H1 (cell line): ENCODE measurements around the gene LRBA. TPM values are rescaled to one million over a fixed set of nuclear protein-coding genes. Genes with fewer than 3 reads are reported as not detected.

Experiments used
- CTCF ChIA-PET: fragments of 300-600 bp; sonication (Branson Sonifier 250); formaldehyde crosslinking; loops from one replicate; lab custom pipeline; 2021; ENCODE audit not compliant: partially characterized antibody; lab: Charles Lee
- POLR2A ChIA-PET: fragments of 300-600 bp; sonication (Branson Sonifier 250); formaldehyde crosslinking; loops from one replicate; lab custom pipeline; 2021; ENCODE audit warnings: inconsistent platforms; ENCODE audit not compliant: partially characterized antibody; lab: Charles Lee
- DNase-seq, 2 experiments: peaks; one replicate each; pipeline versions ENCODE4 v3.0.0 to v3.0.0-alpha.2; 2010 to 2022; ENCODE audit warnings: low spot score in 2 of 2, low read depth in 1 of 2, mixed read lengths in 1 of 2
- FAIRE-seq: peaks from 2 replicates; lab custom pipeline; 2011; peaks lifted over from hg19 to GRCh38; lab: Jason Lieb, UNC
- H2AFZ ChIP-seq: 2 replicates; pipeline ENCODE4 v1.8.1; 2012; ENCODE audit warnings: low read length, inconsistent platforms
- H2AK5ac ChIP-seq: 2 replicates; pipeline ENCODE4 v1.6.1; 2013; ENCODE audit warnings: low read depth, low read length
- H2BK120ac ChIP-seq: replicated peaks from 2 replicates; pipeline ENCODE3; 2013; ENCODE audit warnings: low read depth, low read length, inconsistent platforms
- H2BK12ac ChIP-seq: 2 replicates; pipeline ENCODE4 v1.6.1; 2013; ENCODE audit warnings: low read depth, low read length
- H2BK15ac ChIP-seq: 2 replicates; pipeline ENCODE4 v1.6.1; 2013; ENCODE audit warnings: low read length
- H2BK20ac ChIP-seq: 2 replicates; pipeline ENCODE4 v1.6.1; 2013; ENCODE audit warnings: low read length
- H2BK5ac ChIP-seq: 2 replicates; pipeline ENCODE4 v1.6.1; 2013; ENCODE audit warnings: low read depth, low read length
- H3K14ac ChIP-seq: 2 replicates; pipeline ENCODE4 v1.6.1; 2013; ENCODE audit warnings: inconsistent platforms; ENCODE audit not compliant: insufficient read length
- H3K18ac ChIP-seq: 2 replicates; pipeline ENCODE4 v1.6.1; 2013; ENCODE audit warnings: low read length; ENCODE audit errors: extremely low read depth
- H3K23ac ChIP-seq: 2 replicates; pipeline ENCODE4 v1.6.1; 2013; ENCODE audit warnings: inconsistent platforms; ENCODE audit not compliant: insufficient read length
- H3K23me2 ChIP-seq: 2 replicates; pipeline ENCODE4 v1.6.1; 2013; ENCODE audit warnings: low read depth, low read length
- H3K27ac ChIP-seq: 2 replicates; pipeline ENCODE4 v1.6.1; 2011; ENCODE audit warnings: low read depth, low read length, inconsistent platforms
- H3K27me3 ChIP-seq, 4 experiments: replicated peaks in 1 of 4; 1 replicate in 1 of 4; 2 replicates in 3 of 4; pipeline versions ENCODE4 v1.6.1 to v1.8.1; 2011 to 2013; ENCODE audit warnings: low read length in 3 of 4, mild to moderate bottlenecking in 3 of 4, inconsistent platforms in 2 of 4, mixed read lengths in 2 of 4, moderate library complexity in 1 of 4; ENCODE audit not compliant: control insufficient read depth in 3 of 4, insufficient read depth in 3 of 4; ENCODE audit errors: extremely low read depth in 1 of 4
- H3K36me3 ChIP-seq, 4 experiments: 2 replicates each; pipeline versions ENCODE4 v1.6.1 to v1.8.1; 2011 to 2013; ENCODE audit warnings: mild to moderate bottlenecking in 4 of 4, low read length in 3 of 4, moderate library complexity in 2 of 4, control low read depth in 1 of 4, inconsistent platforms in 1 of 4; ENCODE audit not compliant: insufficient read depth in 4 of 4, control insufficient read depth in 2 of 4
- H3K4ac ChIP-seq: replicated peaks from 2 replicates; pipeline ENCODE3; 2013; ENCODE audit warnings: low read length, low read depth, mixed read lengths, inconsistent platforms; ENCODE audit not compliant: insufficient read length
- H3K4me1 ChIP-seq, 4 experiments: replicated peaks in 1 of 4; 1 replicate in 1 of 4; 2 replicates in 3 of 4; pipeline versions ENCODE4 v1.6.1 to v1.8.1; 2011 to 2013; ENCODE audit warnings: low read length in 3 of 4, inconsistent platforms in 2 of 4, mixed read lengths in 1 of 4; ENCODE audit not compliant: insufficient read depth in 4 of 4, control insufficient read depth in 3 of 4
- H3K4me2 ChIP-seq, 2 experiments: 2 replicates each; pipeline versions ENCODE4 v1.6.1 to v1.8.1; 2011 to 2013; ENCODE audit warnings: low read depth in 2 of 2, low read length in 2 of 2, control low read depth in 1 of 2, inconsistent platforms in 1 of 2, mild to moderate bottlenecking in 1 of 2; ENCODE audit not compliant: insufficient read depth in 1 of 2
- H3K4me3 ChIP-seq, 4 experiments: fragments of 200-600, 300-600 bp in 1 of 4; sonication (generic), shearing (Covaris generic), sonication (Bioruptor Twin) in 1 of 4; 2 replicates each; pipeline versions ENCODE4 v1.5.1 to v1.8.1; 2011 to 2016; ENCODE audit warnings: low read length in 4 of 4, low read depth in 3 of 4, control low read depth in 2 of 4, inconsistent platforms in 2 of 4, mild to moderate bottlenecking in 2 of 4, mixed read lengths in 1 of 4, moderate library complexity in 1 of 4; ENCODE audit not compliant: insufficient read depth in 2 of 4; ENCODE audit errors: extremely low read depth in 1 of 4
- H3K56ac ChIP-seq: replicated peaks from 2 replicates; pipeline ENCODE3; 2013; ENCODE audit warnings: low read depth, mild to moderate bottlenecking, mixed read lengths, low read length, inconsistent platforms; ENCODE audit not compliant: insufficient read length
- H3K79me1 ChIP-seq: 2 replicates; pipeline ENCODE4 v1.6.1; 2013; ENCODE audit warnings: low read depth, low read length, control low read depth
- H3K79me2 ChIP-seq, 2 experiments: 2 replicates each; pipeline versions ENCODE4 v1.6.1 to v1.8.1; 2012 to 2013; ENCODE audit warnings: low read length in 2 of 2, mild to moderate bottlenecking in 2 of 2, inconsistent platforms in 1 of 2; ENCODE audit not compliant: insufficient read depth in 2 of 2, control insufficient read depth in 1 of 2
- H3K9ac ChIP-seq, 4 experiments: replicated peaks in 1 of 4; 1 replicate in 1 of 4; 2 replicates in 3 of 4; pipeline versions ENCODE4 v1.6.1 to v1.8.1; 2011 to 2013; ENCODE audit warnings: low read depth in 3 of 4, low read length in 3 of 4, control low read depth in 2 of 4, mild to moderate bottlenecking in 2 of 4, moderate library complexity in 2 of 4, inconsistent platforms in 1 of 4; ENCODE audit errors: extremely low read depth in 1 of 4
- H3K9me3 ChIP-seq, 2 experiments: 2 replicates each; pipeline versions ENCODE4 v1.6.1 to v1.8.1; 2012 to 2013; ENCODE audit warnings: mild to moderate bottlenecking in 2 of 2, moderate library complexity in 2 of 2, control low read depth in 1 of 2, inconsistent platforms in 1 of 2, low read depth in 1 of 2, low read length in 1 of 2, mixed read lengths in 1 of 2; ENCODE audit not compliant: insufficient read depth in 2 of 2
- H4K20me1 ChIP-seq, 2 experiments: replicated peaks in 1 of 2; 2 replicates each; pipeline versions ENCODE3 to v1.8.1; 2011 to 2013; ENCODE audit warnings: inconsistent platforms in 2 of 2, low read length in 2 of 2, mild to moderate bottlenecking in 1 of 2; ENCODE audit not compliant: insufficient read depth in 2 of 2, control insufficient read depth in 1 of 2
- H4K5ac ChIP-seq: 2 replicates; pipeline ENCODE4 v1.6.1; 2013; ENCODE audit warnings: low read length, low read depth, mixed read lengths, inconsistent platforms; ENCODE audit not compliant: insufficient read length
- H4K8ac ChIP-seq: 2 replicates; pipeline ENCODE4 v1.8.0; 2013; ENCODE audit warnings: mild to moderate bottlenecking, moderate library complexity, low read length, inconsistent platforms; ENCODE audit not compliant: insufficient read depth; ENCODE audit errors: extremely low read depth
- H4K91ac ChIP-seq: replicated peaks from 2 replicates; pipeline ENCODE3; 2013; ENCODE audit warnings: low read length, mixed read lengths, inconsistent platforms; ENCODE audit not compliant: insufficient read length
- HDAC2 ChIP-seq, 2 experiments: fragments of 300-600 bp in 1 of 2; sonication (generic) in 1 of 2; IDR thresholded peaks; 2 replicates each; pipeline ENCODE4 v1.6.1; 2011 to 2012; ENCODE audit warnings: low read depth in 2 of 2, low read length in 2 of 2, mild to moderate bottlenecking in 2 of 2, moderate library complexity in 2 of 2, borderline replicate concordance in 1 of 2, inconsistent platforms in 1 of 2
- SP2 ChIP-seq: IDR thresholded peaks from 2 replicates; pipeline ENCODE4 v1.6.1; 2012; ENCODE audit warnings: mild to moderate bottlenecking, low read length, inconsistent platforms
- TAF7 ChIP-seq: optimal IDR thresholded peaks from 2 replicates; pipeline ENCODE3; 2011; ENCODE audit warnings: low read depth, mild to moderate bottlenecking, inconsistent platforms, low read length, moderate library complexity, borderline replicate concordance
- WGBS, 2 experiments: shearing (Covaris generic) in 1 of 2; methylation state at CpG; one replicate each; pipeline versions ENCODE4 v1.1.6 to v1.1.7; 2013 to 2015; ENCODE audit warnings: low lambda C conversion rate in 2 of 2, mixed read lengths in 2 of 2, inconsistent platforms in 1 of 2, low coverage in 1 of 2, missing lambda C conversion rate in 1 of 2; ENCODE audit not compliant: insufficient replicate concordance in 2 of 2, insufficient coverage in 1 of 2, insufficient read length in 1 of 2; ENCODE audit errors: extremely low coverage in 1 of 2, missing lambda C conversion rate in 1 of 2; 5-methylcytosine and 5-hydroxymethylcytosine counted together
- polyA plus RNA-seq, 7 experiments: library from polyadenylated mRNA; depleted of rRNA in 3 of 7; stranded (reverse) in 5 of 7; unstranded in 2 of 7; fragments of >200 nt in 5 of 7; fragments of 200-250 nt in 2 of 7; gene quantifications; 1 replicate in 5 of 7; 2 replicates in 1 of 7; 4 replicates in 1 of 7; pipeline versions ENCODE4 v1.2.1 to v1.2.3, GENCODE V29; 2011 to 2013; ENCODE audit warnings: missing spikeins in 2 of 7, mixed read lengths in 2 of 7
- total RNA-seq: library from RNA; stranded (reverse); fragmentation: NEBNext Ultra II Directional; extraction: Animal tissue kit (Norgen Biotek cat#: 25700); gene quantifications from 2 replicates; pipeline ENCODE4 v1.2.1, GENCODE V29; 2021
- TF ChIP-seq, protein P1 (sequence below): IDR thresholded peaks from 2 replicates; pipeline ENCODE4 v1.6.1; 2012; ENCODE audit warnings: inconsistent platforms

LRBA gene
- total and polyA plus RNA-seq, 2 of the 8 experiments (the other 6 are each of a cell fraction or from before 2014, with no cell fraction given): 54.6 to 83.2 TPM

DNA sequence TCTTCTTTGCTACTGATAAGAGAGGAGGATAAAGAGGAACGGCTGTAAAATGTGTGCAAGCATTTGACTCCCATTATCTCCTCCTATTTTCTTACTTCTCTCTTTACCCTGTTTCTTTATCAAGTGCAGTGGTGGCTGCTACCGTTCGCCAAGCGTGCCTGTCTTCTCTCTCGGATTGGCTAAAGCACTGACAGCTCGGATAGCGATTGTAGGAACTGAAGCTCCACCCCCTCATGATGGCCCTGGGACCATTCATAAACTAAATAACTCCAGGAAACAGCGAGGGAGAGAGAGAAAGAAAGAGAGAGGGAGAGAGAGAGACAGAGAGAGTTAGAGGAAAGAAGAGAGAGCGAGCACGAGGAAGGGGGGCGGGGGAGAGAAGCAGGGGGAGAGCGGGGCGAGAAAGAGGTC is 433.4 kb downstream of the LRBA start:
- no peak overlapping the region for H2BK12ac ChIP-seq
- no peak overlapping the region for H3K27ac ChIP-seq
- no peak for TF ChIP-seq TAF7
- no peak for TF ChIP-seq HDAC2 (IDR thresholded peaks at IDR 0.05; ENCODE audit: borderline replicate concordance in 1 of 2, low read depth in 2 of 2, low read length in 2 of 2)
- TF ChIP-seq SP2: no peak
- TF ChIP-seq, protein P1, sequence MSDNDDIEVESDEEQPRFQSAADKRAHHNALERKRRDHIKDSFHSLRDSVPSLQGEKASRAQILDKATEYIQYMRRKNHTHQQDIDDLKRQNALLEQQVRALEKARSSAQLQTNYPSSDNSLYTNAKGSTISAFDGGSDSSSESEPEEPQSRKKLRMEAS: peak; percentile 23; the same call in 1 of the 2 replicates
- no peaks in the 10 kb centered on the region for H3K9me3 ChIP-seq
- no peaks in the 10 kb centered on the region; the same call in 1 of the 2 replicates for H3K79me1 ChIP-seq
- H3K9ac ChIP-seq: no peak overlapping the region
- H2BK20ac ChIP-seq: no peak overlapping the region
- FAIRE-seq (peak; percentile 88), DNase-seq (peak in 1 of 2 experiments; percentile 54)
- no peak overlapping the region for H4K5ac ChIP-seq
- no peak overlapping the region for H2AK5ac ChIP-seq
- no peaks in the 10 kb centered on the region for H3K79me2 ChIP-seq
- 2% methylated on average over 8 of the region's 13 CpGs; no CpG with 5 or more reads in 1 of the 2 experiments for WGBS, 2 experiments
- H3K4me1 ChIP-seq: peaks cover 6 to 15% (median 8%) of the 10 kb centered on the region in 4 experiments; a peak in 5 of 7 replicates
- H3K14ac ChIP-seq: no peak overlapping the region
- H2AFZ ChIP-seq: no peak overlapping the region
- H4K20me1 ChIP-seq: peaks cover 14 to 20% of the 10 kb centered on the region in 2 experiments
- no peak overlapping the region for H2BK120ac ChIP-seq
- peak overlapping the region; percentile 40 to 68 (median 62); a peak in 5 of 8 replicates for H3K4me3 ChIP-seq
- H2BK5ac ChIP-seq: no peak overlapping the region
- H3K4me2 ChIP-seq: peak overlapping the region; percentile 93 to 99
- no peak overlapping the region for H2BK15ac ChIP-seq
- no peaks in the 10 kb centered on the region for H3K36me3 ChIP-seq
- H3K4ac ChIP-seq: no peak overlapping the region
- no peak overlapping the region for H3K56ac ChIP-seq
- H3K27me3 ChIP-seq: peaks cover 2 to 50% (median 34%) of the 10 kb centered on the region in 4 experiments; a peak in 6 of 7 replicates
- no peak overlapping the region for H4K8ac ChIP-seq
- no peak overlapping the region for H3K18ac ChIP-seq
- H3K23ac ChIP-seq: no peak overlapping the region
- H4K91ac ChIP-seq: no peak overlapping the region
- CTCF ChIA-PET: interaction anchor here (0.6 to 0.7 kb wide), 3 partner anchors 86 to 287 kb away, joined by 3 to 4 read pairs (median 4); no protein-coding TSS in a partner anchor
- POLR2A ChIA-PET: interaction anchor here (0.8 to 2.3 kb wide), 2 partner anchors 10 to 12 kb away, joined by 3 to 11 read pairs; no protein-coding TSS in a partner anchor
- H3K23me2 ChIP-seq: peaks cover 27% of the 10 kb centered on the region
